ENCODE measurements around the gene EXD1.

Gene EXD1

DNA sequence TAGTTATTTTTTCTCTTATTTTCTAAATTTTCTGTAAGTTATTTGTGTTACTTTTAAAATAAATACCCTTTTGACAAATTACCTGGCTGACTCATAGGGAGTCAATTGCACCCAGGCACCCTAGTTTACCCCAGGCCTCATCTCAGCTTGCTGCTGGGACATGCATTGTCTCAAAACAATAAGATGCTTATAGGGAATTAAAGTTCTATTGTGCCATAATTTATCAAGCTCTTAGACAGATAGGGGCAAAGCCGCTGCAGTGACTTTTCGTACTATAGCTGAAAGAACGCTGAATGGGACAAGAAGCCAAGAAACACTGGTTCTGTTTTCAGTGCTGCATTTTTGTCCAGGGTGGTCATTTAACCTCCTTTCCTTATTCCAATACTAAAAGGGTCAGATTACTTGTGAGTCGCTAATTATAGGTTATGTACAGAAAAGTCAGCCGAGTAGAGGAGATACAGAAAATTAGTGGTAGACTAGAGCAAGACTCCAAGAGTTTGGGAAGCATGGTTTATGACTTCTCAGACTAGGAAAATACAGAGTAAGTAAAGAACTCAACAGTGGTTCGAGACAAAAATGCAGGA is 50.3 kb downstream of the EXD1 start:
- no peak for ATAC-seq
- TF ChIP-seq OSR1 (CRISPR knock-in tag; IDR thresholded peaks at IDR 0.05): no peak
- TF ChIP-seq, protein P1, sequence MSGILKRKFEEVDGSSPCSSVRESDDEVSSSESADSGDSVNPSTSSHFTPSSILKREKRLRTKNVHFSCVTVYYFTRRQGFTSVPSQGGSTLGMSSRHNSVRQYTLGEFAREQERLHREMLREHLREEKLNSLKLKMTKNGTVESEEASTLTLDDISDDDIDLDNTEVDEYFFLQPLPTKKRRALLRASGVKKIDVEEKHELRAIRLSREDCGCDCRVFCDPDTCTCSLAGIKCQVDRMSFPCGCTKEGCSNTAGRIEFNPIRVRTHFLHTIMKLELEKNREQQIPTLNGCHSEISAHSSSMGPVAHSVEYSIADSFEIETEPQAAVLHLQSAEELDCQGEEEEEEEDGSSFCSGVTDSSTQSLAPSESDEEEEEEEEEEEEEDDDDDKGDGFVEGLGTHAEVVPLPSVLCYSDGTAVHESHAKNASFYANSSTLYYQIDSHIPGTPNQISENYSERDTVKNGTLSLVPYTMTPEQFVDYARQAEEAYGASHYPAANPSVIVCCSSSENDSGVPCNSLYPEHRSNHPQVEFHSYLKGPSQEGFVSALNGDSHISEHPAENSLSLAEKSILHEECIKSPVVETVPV (CRISPR knock-in tag; IDR thresholded peaks at IDR 0.05): no peak
- TF ChIP-seq, protein P2, sequence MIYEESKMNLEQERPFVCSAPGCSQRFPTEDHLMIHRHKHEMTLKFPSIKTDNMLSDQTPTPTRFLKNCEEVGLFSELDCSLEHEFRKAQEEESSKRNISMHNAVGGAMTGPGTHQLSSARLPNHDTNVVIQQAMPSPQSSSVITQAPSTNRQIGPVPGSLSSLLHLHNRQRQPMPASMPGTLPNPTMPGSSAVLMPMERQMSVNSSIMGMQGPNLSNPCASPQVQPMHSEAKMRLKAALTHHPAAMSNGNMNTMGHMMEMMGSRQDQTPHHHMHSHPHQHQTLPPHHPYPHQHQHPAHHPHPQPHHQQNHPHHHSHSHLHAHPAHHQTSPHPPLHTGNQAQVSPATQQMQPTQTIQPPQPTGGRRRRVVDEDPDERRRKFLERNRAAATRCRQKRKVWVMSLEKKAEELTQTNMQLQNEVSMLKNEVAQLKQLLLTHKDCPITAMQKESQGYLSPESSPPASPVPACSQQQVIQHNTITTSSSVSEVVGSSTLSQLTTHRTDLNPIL (CRISPR knock-in tag; IDR thresholded peaks at IDR 0.05; ENCODE audit: low read depth): no peak
- no peak for TF ChIP-seq PPARA (CRISPR knock-in tag; IDR thresholded peaks at IDR 0.05; ENCODE audit: borderline replicate concordance)
- TF ChIP-seq SNAI2 (CRISPR knock-in tag; IDR thresholded peaks at IDR 0.05): no peak
- TF ChIP-seq ZNF8 (CRISPR knock-in tag; IDR thresholded peaks at IDR 0.05): no peak
- TF ChIP-seq GLIS3 (CRISPR knock-in tag; IDR thresholded peaks at IDR 0.05): no peak
- TF ChIP-seq ZFP3 (CRISPR knock-in tag; IDR thresholded peaks at IDR 0.05): no peak
- no peak for TF ChIP-seq ZNF565 (CRISPR knock-in tag; conservative IDR thresholded peaks at IDR 0.05; ENCODE audit: low read depth)
- no peak for TF ChIP-seq ARNTL (CRISPR knock-in tag; IDR thresholded peaks at IDR 0.05; ENCODE audit: borderline replicate concordance, low read depth)
- no peak for TF ChIP-seq BACH2 (CRISPR knock-in tag; IDR thresholded peaks at IDR 0.05; ENCODE audit: borderline replicate concordance)
- TF ChIP-seq, protein P3, sequence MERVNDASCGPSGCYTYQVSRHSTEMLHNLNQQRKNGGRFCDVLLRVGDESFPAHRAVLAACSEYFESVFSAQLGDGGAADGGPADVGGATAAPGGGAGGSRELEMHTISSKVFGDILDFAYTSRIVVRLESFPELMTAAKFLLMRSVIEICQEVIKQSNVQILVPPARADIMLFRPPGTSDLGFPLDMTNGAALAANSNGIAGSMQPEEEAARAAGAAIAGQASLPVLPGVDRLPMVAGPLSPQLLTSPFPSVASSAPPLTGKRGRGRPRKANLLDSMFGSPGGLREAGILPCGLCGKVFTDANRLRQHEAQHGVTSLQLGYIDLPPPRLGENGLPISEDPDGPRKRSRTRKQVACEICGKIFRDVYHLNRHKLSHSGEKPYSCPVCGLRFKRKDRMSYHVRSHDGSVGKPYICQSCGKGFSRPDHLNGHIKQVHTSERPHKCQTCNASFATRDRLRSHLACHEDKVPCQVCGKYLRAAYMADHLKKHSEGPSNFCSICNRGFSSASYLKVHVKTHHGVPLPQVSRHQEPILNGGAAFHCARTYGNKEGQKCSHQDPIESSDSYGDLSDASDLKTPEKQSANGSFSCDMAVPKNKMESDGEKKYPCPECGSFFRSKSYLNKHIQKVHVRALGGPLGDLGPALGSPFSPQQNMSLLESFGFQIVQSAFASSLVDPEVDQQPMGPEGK (CRISPR knock-in tag; IDR thresholded peaks at IDR 0.05; ENCODE audit: borderline replicate concordance): no peak
- TF ChIP-seq ISL1 (CRISPR knock-in tag; IDR thresholded peaks at IDR 0.05): no peak
- TF ChIP-seq, protein P4, sequence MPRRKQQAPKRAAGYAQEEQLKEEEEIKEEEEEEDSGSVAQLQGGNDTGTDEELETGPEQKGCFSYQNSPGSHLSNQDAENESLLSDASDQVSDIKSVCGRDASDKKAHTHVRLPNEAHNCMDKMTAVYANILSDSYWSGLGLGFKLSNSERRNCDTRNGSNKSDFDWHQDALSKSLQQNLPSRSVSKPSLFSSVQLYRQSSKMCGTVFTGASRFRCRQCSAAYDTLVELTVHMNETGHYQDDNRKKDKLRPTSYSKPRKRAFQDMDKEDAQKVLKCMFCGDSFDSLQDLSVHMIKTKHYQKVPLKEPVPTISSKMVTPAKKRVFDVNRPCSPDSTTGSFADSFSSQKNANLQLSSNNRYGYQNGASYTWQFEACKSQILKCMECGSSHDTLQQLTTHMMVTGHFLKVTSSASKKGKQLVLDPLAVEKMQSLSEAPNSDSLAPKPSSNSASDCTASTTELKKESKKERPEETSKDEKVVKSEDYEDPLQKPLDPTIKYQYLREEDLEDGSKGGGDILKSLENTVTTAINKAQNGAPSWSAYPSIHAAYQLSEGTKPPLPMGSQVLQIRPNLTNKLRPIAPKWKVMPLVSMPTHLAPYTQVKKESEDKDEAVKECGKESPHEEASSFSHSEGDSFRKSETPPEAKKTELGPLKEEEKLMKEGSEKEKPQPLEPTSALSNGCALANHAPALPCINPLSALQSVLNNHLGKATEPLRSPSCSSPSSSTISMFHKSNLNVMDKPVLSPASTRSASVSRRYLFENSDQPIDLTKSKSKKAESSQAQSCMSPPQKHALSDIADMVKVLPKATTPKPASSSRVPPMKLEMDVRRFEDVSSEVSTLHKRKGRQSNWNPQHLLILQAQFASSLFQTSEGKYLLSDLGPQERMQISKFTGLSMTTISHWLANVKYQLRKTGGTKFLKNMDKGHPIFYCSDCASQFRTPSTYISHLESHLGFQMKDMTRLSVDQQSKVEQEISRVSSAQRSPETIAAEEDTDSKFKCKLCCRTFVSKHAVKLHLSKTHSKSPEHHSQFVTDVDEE (CRISPR knock-in tag; IDR thresholded peaks at IDR 0.05): no peak
- no peak for TF ChIP-seq ZNF70 (CRISPR knock-in tag; IDR thresholded peaks at IDR 0.05)
- TF ChIP-seq, protein P5, sequence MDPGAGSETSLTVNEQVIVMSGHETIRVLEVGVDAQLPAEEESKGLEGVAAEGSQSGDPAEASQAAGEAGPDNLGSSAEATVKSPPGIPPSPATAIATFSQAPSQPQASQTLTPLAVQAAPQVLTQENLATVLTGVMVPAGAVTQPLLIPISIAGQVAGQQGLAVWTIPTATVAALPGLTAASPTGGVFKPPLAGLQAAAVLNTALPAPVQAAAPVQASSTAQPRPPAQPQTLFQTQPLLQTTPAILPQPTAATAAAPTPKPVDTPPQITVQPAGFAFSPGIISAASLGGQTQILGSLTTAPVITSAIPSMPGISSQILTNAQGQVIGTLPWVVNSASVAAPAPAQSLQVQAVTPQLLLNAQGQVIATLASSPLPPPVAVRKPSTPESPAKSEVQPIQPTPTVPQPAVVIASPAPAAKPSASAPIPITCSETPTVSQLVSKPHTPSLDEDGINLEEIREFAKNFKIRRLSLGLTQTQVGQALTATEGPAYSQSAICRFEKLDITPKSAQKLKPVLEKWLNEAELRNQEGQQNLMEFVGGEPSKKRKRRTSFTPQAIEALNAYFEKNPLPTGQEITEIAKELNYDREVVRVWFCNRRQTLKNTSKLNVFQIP (CRISPR knock-in tag; IDR thresholded peaks at IDR 0.05; ENCODE audit: borderline replicate concordance, low read depth): no peak
- TF ChIP-seq RARB (CRISPR knock-in tag; IDR thresholded peaks at IDR 0.05): no peak

DNA sequence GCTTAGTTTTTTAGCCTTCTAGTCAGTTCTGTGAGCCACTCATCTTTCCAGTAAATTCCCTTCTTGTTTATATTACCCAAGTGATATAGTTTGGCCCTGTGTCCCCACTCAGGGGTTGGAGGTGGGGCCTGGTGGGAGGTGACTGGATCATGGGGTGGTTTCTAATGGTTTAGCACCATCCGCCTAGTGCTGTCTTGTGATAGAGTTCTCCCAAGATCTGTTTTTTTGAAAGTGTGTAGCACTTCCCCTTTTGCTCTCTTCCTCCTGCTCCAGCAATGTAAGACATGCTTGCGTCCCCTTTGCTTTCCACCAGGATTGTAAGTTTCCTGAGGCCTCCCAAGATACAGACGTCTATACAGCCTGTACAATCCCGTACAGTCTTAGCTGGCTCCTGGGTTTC is 60.8 kb downstream of the EXD1 start:
- TF ChIP-seq, protein P4 (CRISPR knock-in tag; IDR thresholded peaks at IDR 0.05): no peak
- no peak for TF ChIP-seq ESRRG (CRISPR knock-in tag; IDR thresholded peaks at IDR 0.05)
- TF ChIP-seq RARB (CRISPR knock-in tag; IDR thresholded peaks at IDR 0.05): no peak
- TF ChIP-seq, protein P1 (CRISPR knock-in tag; IDR thresholded peaks at IDR 0.05): no peak
- no peak for TF ChIP-seq BACH2 (CRISPR knock-in tag; IDR thresholded peaks at IDR 0.05; ENCODE audit: borderline replicate concordance)
- TF ChIP-seq ZFP3 (CRISPR knock-in tag; IDR thresholded peaks at IDR 0.05): no peak
- no peak for TF ChIP-seq ZNF70 (CRISPR knock-in tag; IDR thresholded peaks at IDR 0.05)
- TF ChIP-seq GLIS3 (CRISPR knock-in tag; IDR thresholded peaks at IDR 0.05): no peak
- TF ChIP-seq, protein P3 (CRISPR knock-in tag; IDR thresholded peaks at IDR 0.05; ENCODE audit: borderline replicate concordance): no peak
- no peak for ATAC-seq
